ENCODE results near the gene JMJD8.

DNA sequence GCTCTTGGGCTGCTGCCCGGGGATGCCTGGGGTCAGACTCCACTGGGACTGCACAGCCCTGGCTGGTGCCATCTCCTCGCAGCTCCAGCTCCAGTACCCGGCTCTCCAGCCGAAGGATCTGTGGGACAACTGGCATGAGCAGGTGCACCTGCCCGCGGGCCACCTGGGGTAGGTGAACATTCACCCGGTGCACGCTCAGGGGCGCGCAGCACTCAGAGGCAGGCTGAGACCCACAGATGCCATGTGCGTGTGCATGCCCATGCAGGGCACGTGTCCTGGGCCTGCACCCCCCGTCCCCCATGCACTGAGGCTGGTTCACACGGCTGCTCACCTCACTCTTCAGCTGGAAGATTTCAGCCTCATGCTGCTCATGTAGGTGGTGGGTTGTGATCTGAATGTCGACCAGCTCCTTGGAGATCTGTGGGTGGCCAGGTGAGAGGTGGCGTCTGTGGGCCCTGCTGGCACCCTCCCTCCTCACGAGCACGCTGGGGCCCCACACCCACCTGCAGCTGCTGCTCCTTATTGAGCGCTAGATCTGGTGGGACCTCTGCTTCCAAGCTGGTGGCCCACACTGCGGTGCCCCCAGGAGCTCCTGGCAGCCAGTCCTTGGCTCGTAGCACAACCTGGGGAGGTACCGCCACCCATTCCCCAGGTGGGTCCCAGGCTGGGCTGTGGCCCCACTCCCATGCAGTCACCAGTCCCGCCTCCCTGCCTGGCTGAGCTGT is 41.5 kb upstream of the JMJD8 start:
- TF ChIP-seq, protein P1, sequence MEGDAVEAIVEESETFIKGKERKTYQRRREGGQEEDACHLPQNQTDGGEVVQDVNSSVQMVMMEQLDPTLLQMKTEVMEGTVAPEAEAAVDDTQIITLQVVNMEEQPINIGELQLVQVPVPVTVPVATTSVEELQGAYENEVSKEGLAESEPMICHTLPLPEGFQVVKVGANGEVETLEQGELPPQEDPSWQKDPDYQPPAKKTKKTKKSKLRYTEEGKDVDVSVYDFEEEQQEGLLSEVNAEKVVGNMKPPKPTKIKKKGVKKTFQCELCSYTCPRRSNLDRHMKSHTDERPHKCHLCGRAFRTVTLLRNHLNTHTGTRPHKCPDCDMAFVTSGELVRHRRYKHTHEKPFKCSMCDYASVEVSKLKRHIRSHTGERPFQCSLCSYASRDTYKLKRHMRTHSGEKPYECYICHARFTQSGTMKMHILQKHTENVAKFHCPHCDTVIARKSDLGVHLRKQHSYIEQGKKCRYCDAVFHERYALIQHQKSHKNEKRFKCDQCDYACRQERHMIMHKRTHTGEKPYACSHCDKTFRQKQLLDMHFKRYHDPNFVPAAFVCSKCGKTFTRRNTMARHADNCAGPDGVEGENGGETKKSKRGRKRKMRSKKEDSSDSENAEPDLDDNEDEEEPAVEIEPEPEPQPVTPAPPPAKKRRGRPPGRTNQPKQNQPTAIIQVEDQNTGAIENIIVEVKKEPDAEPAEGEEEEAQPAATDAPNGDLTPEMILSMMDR (IDR thresholded peaks at IDR 0.05), result no peak
- no peak for TF ChIP-seq POLR2A (IDR thresholded peaks at IDR 0.05)

Data from vagina (tissue), 2 donors.